ENCODE measurements around the gene EIF3L. TPM values are rescaled to one million over a fixed set of nuclear protein-coding genes. Genes with fewer than 3 reads are reported as not detected.

The EIF3L gene
- polyA plus RNA-seq, 1 of the 3 experiments (the other 2 are of a cell fraction): 478 TPM

DNA sequence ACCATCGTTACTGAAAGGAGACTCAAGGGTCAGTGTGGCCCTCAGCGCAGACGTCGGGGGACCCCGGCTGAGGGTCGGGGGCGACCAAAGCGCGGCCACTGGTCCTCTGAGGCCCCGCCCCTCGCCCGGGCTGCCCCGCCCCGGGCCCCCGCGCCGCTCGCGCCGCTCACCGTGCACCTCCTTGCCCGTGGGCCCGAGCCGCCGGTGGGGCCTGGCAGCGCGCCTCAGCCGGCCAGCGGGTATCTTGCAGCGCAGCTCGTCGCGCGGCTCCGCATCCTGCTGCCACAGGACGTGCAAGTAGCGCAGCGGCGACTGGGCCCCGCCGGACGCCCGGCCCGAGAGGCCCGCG is 5.5 kb upstream of the EIF3L start:
- Histone ChIP-seq H3K27me3 (ENCODE audit: insufficient read depth) (no peaks in the 10 kb centered on the region), H3K9me3 (peaks cover 10% of the 10 kb centered on the region; the same call in 1 of the 2 replicates), H3K36me3 (replicated peaks in 1 of 2; ENCODE audit: control insufficient read depth in 1 of 2, insufficient read depth in 2 of 2, low read length in 1 of 2) (peaks cover 5 to 13% of the 10 kb centered on the region in 2 experiments), H3K27ac (ENCODE audit: low read depth in 2 of 2, low read length in 1 of 2) (peak overlapping the region; percentile 79 to 88), H3K9me2 (no peaks in the 10 kb centered on the region), H3K9ac (peak overlapping the region; percentile 79), H4K20me1 (ENCODE audit: insufficient read depth) (no peaks in the 10 kb centered on the region), H2AFZ (ENCODE audit: low read depth) (peak overlapping the region; percentile 70; the same call in 1 of the 2 replicates), H3K4me3 (ENCODE audit: low read depth in 2 of 2, low read length in 1 of 2) (peak overlapping the region; percentile 63 to 88), H3K4me1 (ENCODE audit: control insufficient read depth in 1 of 2, insufficient read depth in 2 of 2, low read depth in 1 of 2, low read length in 1 of 2) (peaks cover 9 to 10% of the 10 kb centered on the region in 2 experiments; a peak in 2 of 4 replicates), H3K4me2 (peak overlapping the region; percentile 91), H3F3A (replicated peaks; ENCODE audit: insufficient read depth) (peaks cover 25% of the 10 kb centered on the region), H3K79me2 (ENCODE audit: insufficient read depth) (peaks cover 48% of the 10 kb centered on the region)
- ChIA-PET CTCF (interaction anchor here (0.7 to 4.2 kb wide), 6 partner anchors 9 to 63 kb away, joined by 3 to 20 read pairs (median 4); partner anchors contain the start of gene MICALL1), POLR2A (interaction anchor here (0.7 to 1.4 kb wide), 7 partner anchors 20 to 146 kb away, joined by 3 to 7 read pairs (median 5); partner anchors contain the start of genes GCAT and MICALL1)
- peak; percentile 85 for DNase-seq
- WGBS (ENCODE audit: low lambda C conversion rate): 0% methylated on average over 4 of the region's 46 CpGs
- TF ChIP-seq SMC3 (IDR thresholded peaks at IDR 0.05; ENCODE audit: low read depth, low read length) (no peak), NRF1 (IDR thresholded peaks at IDR 0.05; ENCODE audit: low read depth, low read length) (peak; percentile 12; the same call in 1 of the 2 replicates)

DNA sequence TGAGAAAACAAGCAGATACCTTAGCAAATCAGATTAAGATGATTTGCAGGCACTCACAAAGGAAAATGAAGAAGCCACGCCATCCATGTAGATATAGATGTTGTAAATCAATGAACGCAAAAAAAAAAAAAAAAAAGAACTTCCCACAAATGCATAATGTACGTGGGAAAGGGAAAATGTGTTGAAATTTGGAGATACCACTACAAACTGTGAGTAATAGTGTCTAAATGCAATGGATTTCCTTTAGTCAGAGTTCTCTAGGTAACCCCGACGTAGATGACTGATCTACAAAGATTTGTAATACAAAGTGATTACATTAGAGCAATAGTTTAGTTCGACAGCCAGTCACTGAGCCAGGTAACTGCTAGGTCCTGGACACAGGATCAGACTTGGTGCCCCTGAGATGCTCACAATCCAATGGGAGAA is 4.3 kb upstream of the EIF3L start:
- H3K4me1 ChIP-seq (ENCODE audit: control insufficient read depth in 1 of 2, insufficient read depth in 2 of 2, low read depth in 1 of 2, low read length in 1 of 2): peaks cover 9 to 10% of the 10 kb centered on the region in 2 experiments; a peak in 2 of 4 replicates
- peak overlapping the region; percentile 33 to 88 for H3K4me3 ChIP-seq (ENCODE audit: low read depth in 2 of 2, low read length in 1 of 2)
- no peaks in the 10 kb centered on the region for H3K9me2 ChIP-seq
- CTCF ChIA-PET: interaction anchor here (1.0 to 4.2 kb wide), 2 partner anchors 27 to 39 kb away, joined by 5 to 20 read pairs; a partner anchor contains a TSS
- peak overlapping the region; percentile 34; the same call in 1 of the 2 replicates for H3K9ac ChIP-seq
- DNase-seq: no peak
- H3K27ac ChIP-seq (ENCODE audit: low read depth in 2 of 2, low read length in 1 of 2): peak overlapping the region; percentile 53 to 88
- peak overlapping the region; percentile 91 for H2AFZ ChIP-seq (ENCODE audit: low read depth)
- TF ChIP-seq CTCF (IDR thresholded peaks at IDR 0.05): no peak
- TF ChIP-seq JUND (IDR thresholded peaks at IDR 0.05): no peak
- TF ChIP-seq ZBTB33 (IDR thresholded peaks at IDR 0.05; ENCODE audit: borderline replicate concordance, low read depth): no peak
- TF ChIP-seq MXI1 (IDR thresholded peaks at IDR 0.05; ENCODE audit: low read depth, low read length): no peak
- TF ChIP-seq TAF1 (IDR thresholded peaks at IDR 0.05; ENCODE audit: borderline replicate concordance, low read depth, low read length): no peak
- TF ChIP-seq IRF3 (IDR thresholded peaks at IDR 0.05; ENCODE audit: low read depth, low read length): no peak
- TF ChIP-seq, protein P1, sequence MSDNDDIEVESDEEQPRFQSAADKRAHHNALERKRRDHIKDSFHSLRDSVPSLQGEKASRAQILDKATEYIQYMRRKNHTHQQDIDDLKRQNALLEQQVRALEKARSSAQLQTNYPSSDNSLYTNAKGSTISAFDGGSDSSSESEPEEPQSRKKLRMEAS (IDR thresholded peaks at IDR 0.05; ENCODE audit: low read depth): no peak
- no peak for TF ChIP-seq RCOR1 (IDR thresholded peaks at IDR 0.05; ENCODE audit: low read length)
- no peak for TF ChIP-seq FOXJ3 (CRISPR knock-in tag; IDR thresholded peaks at IDR 0.05)
- TF ChIP-seq YY1 (IDR thresholded peaks at IDR 0.05; ENCODE audit: low read depth): no peak
- H3K36me3 ChIP-seq (replicated peaks in 1 of 2; ENCODE audit: control insufficient read depth in 1 of 2, insufficient read depth in 2 of 2, low read length in 1 of 2): peaks cover under 1 to 6% of the 10 kb centered on the region in 2 experiments
- POLR2A ChIA-PET: interaction anchor here (1.1 to 1.4 kb wide), 2 partner anchors 19 to 40 kb away, joined by 3 to 5 read pairs; a partner anchor contains a TSS
- peak overlapping the region; percentile 65; the same call in 1 of the 2 replicates for H3K4me2 ChIP-seq
- H3K79me2 ChIP-seq (ENCODE audit: insufficient read depth): peaks cover 55% of the 10 kb centered on the region
- no peaks in the 10 kb centered on the region for H3K27me3 ChIP-seq (ENCODE audit: insufficient read depth)
- no peaks in the 10 kb centered on the region for H4K20me1 ChIP-seq (ENCODE audit: insufficient read depth)
- 56% methylated on average over 6 of the region's 6 CpGs for WGBS (ENCODE audit: low lambda C conversion rate)
- peaks cover 10% of the 10 kb centered on the region; the same call in 1 of the 2 replicates for H3K9me3 ChIP-seq
- H3F3A ChIP-seq (replicated peaks; ENCODE audit: insufficient read depth): peaks cover 27% of the 10 kb centered on the region

Data from SK-N-SH (cell line).